ENCODE measurements around the gene ZNF561.
"Not testable (repeated sequence)": the region's sequence is repeated elsewhere in the genome, so short reads cannot be mapped to it uniquely, and the experiment has no call there.

Gene ZNF561

DNA sequence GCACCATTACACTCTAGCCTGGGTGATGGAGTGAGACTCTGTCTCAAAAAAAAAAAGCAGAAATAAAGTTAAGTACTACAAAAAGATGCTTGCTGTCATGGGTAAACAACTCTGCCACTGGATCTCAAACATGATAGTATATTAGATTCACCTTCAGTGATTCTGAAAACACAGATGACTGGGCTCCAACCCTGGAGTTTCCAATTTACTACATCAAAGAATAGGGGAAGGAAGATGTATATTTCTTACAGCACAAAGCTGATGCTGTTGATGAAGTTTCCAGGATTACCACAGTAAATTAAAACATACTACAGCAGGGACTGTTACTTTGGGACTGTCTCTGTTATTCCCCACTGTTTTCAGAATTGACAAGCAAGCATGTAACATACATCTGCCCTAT, 5.2 kb downstream of the ZNF561 start:
- Mint-ChIP-seq H3K4me3 (no peak overlapping the region), H3K36me3 (ENCODE audit: low read depth) (peaks cover 89% of the 10 kb centered on the region), H3K27me3 (no peaks in the 10 kb centered on the region), H3K9me3 (peaks cover 21% of the 10 kb centered on the region), H3K27ac (no peak overlapping the region), H3K4me1 (ENCODE audit: low read depth) (peaks cover 14% of the 10 kb centered on the region)
- DNase-seq, result no peak

DNA sequence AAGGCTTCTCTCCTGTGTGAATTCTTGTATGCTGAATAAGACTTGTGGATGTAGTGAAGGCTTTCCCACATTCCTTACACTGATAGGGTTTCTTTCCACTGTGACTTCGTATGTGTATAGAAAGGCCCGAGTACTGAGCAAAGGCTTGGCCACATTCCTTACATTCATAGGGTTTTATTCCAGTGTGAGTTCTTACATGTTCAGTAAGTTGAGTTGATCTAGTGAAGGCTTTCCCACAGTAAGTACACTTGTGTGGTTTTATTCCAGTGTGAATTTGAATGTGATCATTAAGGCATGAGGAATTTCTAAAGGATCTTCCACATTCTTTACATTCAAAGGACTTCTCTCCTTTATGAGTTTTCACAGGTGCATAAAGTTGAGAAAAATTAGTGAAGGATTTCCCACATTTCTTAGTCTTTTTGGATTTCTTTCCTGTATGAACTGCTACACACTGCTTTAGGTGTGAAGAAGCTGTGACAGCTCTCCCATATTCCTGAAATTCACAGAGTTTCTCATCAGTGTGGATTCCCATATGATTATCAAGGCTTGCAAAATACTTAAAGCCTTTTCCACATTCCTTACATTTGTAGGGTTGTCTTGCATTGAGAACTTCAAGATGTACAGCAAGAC, 10.4 kb downstream of the ZNF561 start:
- H3K27me3 Mint-ChIP-seq, result no peaks in the 10 kb centered on the region

DNA sequence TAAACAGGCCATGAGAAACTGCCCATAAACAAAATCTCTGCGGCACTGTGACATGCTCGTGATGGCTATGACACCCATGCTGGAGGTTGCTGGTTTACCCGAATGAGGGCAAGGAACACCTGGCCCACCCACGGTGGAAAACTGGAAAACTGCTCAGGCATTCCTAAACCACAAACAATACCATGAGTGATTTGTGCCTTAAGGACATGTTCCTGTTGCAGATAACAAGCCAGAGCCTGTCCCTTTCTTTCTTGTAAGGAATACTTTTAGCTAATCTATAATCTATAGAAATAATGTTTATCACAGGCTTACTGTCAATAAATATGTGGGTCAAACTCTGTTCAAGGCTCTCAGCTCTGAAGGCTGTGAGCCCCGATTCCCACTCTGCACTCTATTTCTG, 12.1 kb downstream of the ZNF561 start:
- Mint-ChIP-seq H3K36me3 (ENCODE audit: low read depth) (peaks cover 80% of the 10 kb centered on the region), H3K4me3 (no peak overlapping the region), H3K27me3 (no peaks in the 10 kb centered on the region), H3K4me1 (ENCODE audit: low read depth) (no peaks in the 10 kb centered on the region), H3K27ac (no peak overlapping the region), H3K9me3 (peaks cover 47% of the 10 kb centered on the region)
- DNase-seq, result no peak

More for the DNA sequence above, 10.4 kb downstream of the ZNF561 start:
- no peak overlapping the region for H3K4me3 Mint-ChIP-seq
- peaks cover 90% of the 10 kb centered on the region for H3K36me3 Mint-ChIP-seq (ENCODE audit: low read depth)
- DNase-seq, result no peak
- peaks cover 49% of the 10 kb centered on the region for H3K9me3 Mint-ChIP-seq
- H3K27ac Mint-ChIP-seq, result no peak overlapping the region
- H3K4me1 Mint-ChIP-seq (ENCODE audit: low read depth), result peaks cover 1% of the 10 kb centered on the region

DNA sequence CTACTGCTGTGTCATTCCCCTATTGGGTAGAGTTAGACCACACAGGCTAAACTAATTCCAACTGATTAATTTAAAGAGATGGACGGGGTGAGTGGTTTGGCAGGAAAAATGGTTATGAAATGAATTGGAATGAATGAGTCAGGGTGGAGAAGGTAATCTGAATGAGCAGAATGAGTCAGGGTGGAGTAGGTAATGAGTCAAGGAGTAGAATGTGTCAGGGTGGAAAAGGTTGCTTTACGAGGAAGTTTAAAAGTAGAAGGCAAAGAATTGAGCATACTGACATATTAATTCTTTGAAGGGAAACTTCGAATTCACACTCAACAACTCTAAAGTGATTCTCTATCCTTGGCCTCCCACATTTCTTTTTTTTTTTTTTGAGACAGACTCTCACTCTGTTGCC, 24.0 kb downstream of the ZNF561 start:
- peaks cover 15% of the 10 kb centered on the region for H3K9me3 Mint-ChIP-seq
- H3K4me1 Mint-ChIP-seq (ENCODE audit: low read depth), result peaks cover 10% of the 10 kb centered on the region
- DNase-seq, result no peak
- H3K27me3 Mint-ChIP-seq, result peaks cover 11% of the 10 kb centered on the region
- no peak overlapping the region for H3K4me3 Mint-ChIP-seq
- peak overlapping the region; percentile 89 for H3K27ac Mint-ChIP-seq
- H3K36me3 Mint-ChIP-seq (ENCODE audit: low read depth), result peaks cover 10% of the 10 kb centered on the region

DNA sequence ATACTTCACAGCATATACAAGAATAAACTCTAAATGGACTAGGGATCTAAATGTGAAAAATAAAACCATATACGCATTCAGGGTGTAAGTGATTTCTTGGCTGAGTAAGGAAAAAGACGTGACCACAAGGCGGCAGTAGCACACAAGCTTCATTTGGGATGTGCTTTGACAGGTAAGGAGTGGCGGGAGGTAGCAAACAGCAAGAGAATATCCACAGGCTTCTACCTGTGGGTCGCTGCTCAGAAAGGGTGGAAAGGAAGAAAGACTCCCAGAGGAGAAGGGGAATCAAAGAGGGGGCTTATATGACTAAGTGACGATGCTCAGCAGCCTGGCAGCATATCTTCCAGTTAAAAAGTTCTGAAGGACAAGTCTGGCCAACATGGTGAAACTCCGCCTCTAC, 34.3 kb downstream of the ZNF561 start:
- Mint-ChIP-seq H3K9me3 (peaks cover 5% of the 10 kb centered on the region), H3K36me3 (ENCODE audit: low read depth) (peaks cover 24% of the 10 kb centered on the region), H3K4me1 (ENCODE audit: low read depth) (peaks cover 22% of the 10 kb centered on the region), H3K27me3 (peaks cover 12% of the 10 kb centered on the region), H3K27ac (no peak overlapping the region), H3K4me3 (no peak overlapping the region)
- DNase-seq, result peak; percentile 78

DNA sequence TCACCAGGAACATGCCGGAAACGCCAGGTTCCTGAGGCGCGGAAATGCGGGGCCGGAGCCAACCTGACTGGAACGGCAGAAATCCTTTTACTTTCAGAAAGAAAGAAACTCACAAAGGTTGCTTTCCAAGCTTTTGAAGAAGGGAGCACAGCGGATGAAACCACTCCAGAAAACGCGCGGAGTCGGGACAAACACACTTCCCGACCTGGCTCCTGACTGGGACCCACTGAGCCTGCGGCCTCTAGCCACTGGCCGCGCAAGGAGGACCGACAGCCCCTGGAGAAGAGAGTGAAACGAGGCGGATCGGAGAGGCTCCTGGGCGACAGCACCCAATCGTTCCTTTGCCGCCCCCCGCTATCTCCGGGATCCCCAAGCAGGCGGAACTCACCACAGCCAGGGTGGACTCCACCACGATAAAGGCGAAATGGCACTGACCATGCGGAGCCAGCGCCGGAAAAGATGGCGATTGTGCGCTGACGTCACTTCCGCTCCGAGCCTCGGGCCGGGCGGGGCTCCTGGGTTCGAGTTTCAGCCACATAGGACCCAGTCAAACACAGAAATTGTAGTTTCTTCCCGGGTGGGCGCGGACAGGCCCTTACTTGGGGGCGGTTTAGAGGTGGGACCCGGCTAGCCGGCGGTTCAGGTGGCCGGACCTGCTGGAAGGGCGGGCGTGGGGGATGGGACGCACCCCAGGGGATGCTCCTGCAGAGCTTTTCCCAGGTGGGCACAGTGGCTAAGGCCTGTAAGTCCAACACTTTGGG, 36.8 kb downstream of the ZNF561 start, which contains the start of gene ZNF121:
TSS of gene ZNF121 (minus strand) at position 432 of the 761 bp plus-strand sequence. CDS start 16,407 bp downstream, outside the sequence.
- Mint-ChIP-seq H3K4me1 (ENCODE audit: low read depth) (peaks cover 42% of the 10 kb centered on the region), H3K36me3 (ENCODE audit: low read depth) (peaks cover 49% of the 10 kb centered on the region), H3K9me3 (peaks cover 20% of the 10 kb centered on the region)

DNA sequence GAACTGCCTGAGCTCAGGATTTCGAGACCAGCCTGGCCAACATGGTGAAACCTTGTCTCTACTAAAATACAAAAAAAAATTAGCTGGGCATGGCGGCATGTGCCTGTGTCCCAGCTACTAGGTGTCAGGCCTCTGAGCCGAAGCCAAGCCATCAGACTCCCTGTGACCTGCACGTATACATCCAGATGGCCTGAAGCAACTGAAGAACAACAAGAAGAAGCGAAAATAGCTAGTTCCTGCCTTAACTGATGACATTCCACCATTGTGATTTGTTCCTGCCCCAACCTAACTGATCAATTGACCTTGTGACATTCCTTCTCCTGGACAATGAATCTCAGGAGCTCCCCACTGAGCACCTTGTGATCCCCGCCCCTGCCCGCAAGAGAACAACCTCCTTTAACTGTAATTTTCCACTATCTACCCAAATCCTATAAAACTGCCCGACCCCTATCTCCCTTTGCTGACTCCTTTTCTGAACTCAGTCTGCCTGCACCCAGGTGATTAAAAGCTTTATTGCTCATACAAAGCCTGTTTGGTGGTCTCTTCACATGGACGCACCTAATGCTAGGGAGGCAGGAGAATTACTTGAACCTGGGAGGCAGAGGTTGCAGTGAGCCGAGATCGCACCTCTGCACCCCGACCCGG, 38.8 kb downstream of the ZNF561 start:
- H3K4me3 Mint-ChIP-seq, result peak overlapping the region; percentile 79
- H3K27me3 Mint-ChIP-seq, DNase-seq: not testable (repeated sequence)
- peak overlapping the region; percentile 89 for H3K27ac Mint-ChIP-seq
- peaks cover 69% of the 10 kb centered on the region for H3K36me3 Mint-ChIP-seq (ENCODE audit: low read depth)
- peaks cover 54% of the 10 kb centered on the region for H3K4me1 Mint-ChIP-seq (ENCODE audit: low read depth)
- H3K9me3 Mint-ChIP-seq, result peaks cover 26% of the 10 kb centered on the region

More for the DNA sequence above, 36.8 kb downstream of the ZNF561 start, which contains the start of gene ZNF121:
- peak; percentile 92 for DNase-seq
- peaks cover 3% of the 10 kb centered on the region for H3K27me3 Mint-ChIP-seq
- H3K4me3 Mint-ChIP-seq, result peak within 1 kb of the TSS; percentile 93
- peak within 1 kb of the TSS; percentile 96 for H3K27ac Mint-ChIP-seq

DNA sequence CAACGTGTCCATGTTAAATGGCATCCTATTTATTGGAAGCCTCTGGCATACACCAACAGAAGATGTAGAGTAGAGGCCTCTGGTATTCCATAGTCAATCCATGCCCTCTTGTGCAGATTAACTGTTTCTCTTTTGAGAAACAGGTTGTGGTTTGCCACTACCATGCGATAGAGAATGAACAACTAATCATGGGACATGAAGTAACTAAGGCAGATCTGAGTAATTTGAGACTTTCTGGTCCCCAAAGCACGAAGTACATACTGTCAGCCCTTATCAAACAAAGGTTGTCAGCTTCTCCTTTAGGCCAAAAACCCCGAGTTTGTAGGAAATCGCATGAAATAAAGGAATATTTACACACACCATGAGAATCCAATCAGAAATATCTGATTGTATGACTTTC, 40.3 kb downstream of the ZNF561 start:
- Mint-ChIP-seq H3K4me1 (ENCODE audit: low read depth) (peaks cover 55% of the 10 kb centered on the region), H3K9me3 (peaks cover 36% of the 10 kb centered on the region), H3K27me3 (no peaks in the 10 kb centered on the region), H3K4me3 (peak overlapping the region; percentile 64), H3K27ac (peak overlapping the region; percentile 79), H3K36me3 (ENCODE audit: low read depth) (peaks cover 84% of the 10 kb centered on the region)
- DNase-seq, result no peak

DNA sequence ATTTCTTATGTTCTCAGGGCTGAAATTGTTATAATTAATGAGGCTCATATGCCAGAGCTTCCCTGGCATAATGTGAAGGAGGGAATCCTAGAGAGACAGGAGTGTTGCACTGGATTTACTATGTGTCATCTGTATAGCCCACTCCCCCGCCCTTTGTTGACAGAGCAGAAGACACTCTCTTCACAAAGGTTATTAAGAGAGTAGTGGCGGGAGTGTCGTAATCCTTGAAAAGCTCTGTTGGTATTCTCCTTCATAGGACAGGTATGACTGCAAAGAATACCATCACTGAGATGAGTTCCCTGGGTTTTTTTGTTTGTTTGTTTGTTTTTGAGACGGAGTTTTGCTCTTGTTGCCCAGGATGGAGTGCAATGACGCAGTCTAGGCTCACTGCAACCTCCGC, 50.8 kb downstream of the ZNF561 start:
- Mint-ChIP-seq H3K4me3 (no peak overlapping the region), H3K27me3 (no peaks in the 10 kb centered on the region), H3K27ac (no peak overlapping the region), H3K9me3 (peaks cover 59% of the 10 kb centered on the region), H3K4me1 (ENCODE audit: low read depth) (peaks cover 11% of the 10 kb centered on the region), H3K36me3 (ENCODE audit: low read depth) (peaks cover 99% of the 10 kb centered on the region)
- DNase-seq, result no peak

DNA sequence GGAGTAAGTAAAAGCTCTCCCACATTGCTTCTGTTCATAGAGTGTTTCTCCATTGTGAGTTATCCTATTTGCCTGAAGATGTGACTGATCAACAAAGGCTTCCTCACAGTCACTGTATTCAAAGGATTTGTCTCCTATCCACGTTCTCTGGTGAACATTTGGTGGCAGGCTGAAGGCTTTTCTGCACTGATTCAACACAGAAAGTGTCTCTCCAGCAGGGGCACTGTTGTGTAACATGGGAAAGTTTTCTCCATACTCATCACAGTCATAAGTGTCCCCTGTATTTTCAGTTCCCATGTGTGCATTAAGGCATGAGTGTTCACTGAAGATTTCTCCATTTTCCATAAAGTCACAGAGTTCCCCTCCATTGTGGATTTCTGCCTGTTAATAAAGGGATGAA, 54.3 kb downstream of the ZNF561 start:
- no peak overlapping the region for H3K4me3 Mint-ChIP-seq

DNA sequence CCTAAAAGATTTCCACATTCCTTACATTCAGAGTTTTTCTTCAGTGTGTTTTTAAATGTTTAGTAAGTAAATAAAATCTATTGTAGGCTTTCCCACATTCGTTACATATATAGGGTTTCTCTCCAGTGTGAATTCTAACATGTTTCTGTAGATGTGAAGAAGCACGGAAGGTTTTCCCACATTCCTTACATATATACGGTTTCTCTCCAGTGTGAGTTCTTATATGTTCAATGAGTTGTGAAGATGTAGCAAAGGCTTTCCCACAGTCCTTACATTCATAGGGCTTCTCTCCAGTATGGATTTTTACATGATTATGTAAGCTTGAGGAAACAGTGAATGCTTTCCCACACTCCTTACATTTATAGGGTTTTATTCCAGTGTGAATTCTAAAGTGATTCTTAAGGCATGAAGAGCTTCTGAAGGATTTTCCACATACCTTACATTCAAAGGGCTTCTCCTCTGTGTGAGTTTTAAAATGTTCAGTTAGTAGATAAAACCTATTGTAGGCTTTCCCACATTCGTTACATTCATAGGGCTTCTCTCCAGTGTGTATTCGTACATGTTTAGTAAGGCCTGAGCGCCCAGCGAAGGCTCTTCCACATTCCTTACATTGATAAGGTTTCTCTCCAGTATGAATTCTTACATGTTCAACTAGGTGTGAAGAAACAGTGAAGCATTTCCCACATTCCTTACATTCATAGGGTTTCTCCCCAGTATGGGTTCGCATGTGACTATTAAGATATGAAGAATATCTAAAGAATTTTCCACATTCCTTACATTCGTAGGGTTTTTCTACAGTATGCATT, 54.9 kb downstream of the ZNF561 start:
- DNase-seq, result no peak
- Mint-ChIP-seq H3K4me3 (no peak overlapping the region), H3K9me3 (peaks cover 60% of the 10 kb centered on the region), H3K27ac (no peak overlapping the region), H3K27me3 (no peaks in the 10 kb centered on the region), H3K36me3 (ENCODE audit: low read depth) (peaks cover 98% of the 10 kb centered on the region), H3K4me1 (ENCODE audit: low read depth) (no peaks in the 10 kb centered on the region)

More for the DNA sequence above, 54.3 kb downstream of the ZNF561 start:
- Mint-ChIP-seq H3K9me3 (peaks cover 60% of the 10 kb centered on the region), H3K36me3 (ENCODE audit: low read depth) (peaks cover 98% of the 10 kb centered on the region), H3K4me1 (ENCODE audit: low read depth) (no peaks in the 10 kb centered on the region), H3K27me3 (no peaks in the 10 kb centered on the region), H3K27ac (no peak overlapping the region)
- no peak for DNase-seq
